ENCODE results near the gene ZNF764.

ZNF764 gene

GRCh38 chr16:30533146-30533522 is 25.0 kb downstream of the ZNF764 start:
- TF ChIP-seq CTCF (IDR thresholded peaks at IDR 0.05; ENCODE audit: low read depth, low read length, missing control alignments): no peak
- DNase-seq (ENCODE audit: low read depth): no peak
- H3K4me3 ChIP-seq (ENCODE audit: low read depth, low read length): no peak overlapping the region
- in situ Hi-C loops (cut with HindIII; ENCODE audit: low sequenced_read_pairs): no loop called here

- no peak for DNase-seq (ENCODE audit: low read depth)
- in situ Hi-C loops (cut with HindIII; ENCODE audit: low sequenced_read_pairs): no loop called here
- TF ChIP-seq CTCF (IDR thresholded peaks at IDR 0.05; ENCODE audit: low read depth, low read length, missing control alignments): no peak
- no peak overlapping the region for H3K4me3 ChIP-seq (ENCODE audit: low read depth, low read length)
Observed at GRCh38 chr16:30532285-30533145, 25.7 kb downstream of the ZNF764 start.

GRCh38 chr16:30530163-30531037 is 27.8 kb downstream of the ZNF764 start:
- no peak for DNase-seq (ENCODE audit: low read depth)
- TF ChIP-seq CTCF (IDR thresholded peaks at IDR 0.05; ENCODE audit: low read depth, low read length, missing control alignments): no peak
- no peak overlapping the region for H3K4me3 ChIP-seq (ENCODE audit: low read depth, low read length)
- in situ Hi-C loops (cut with HindIII; ENCODE audit: low sequenced_read_pairs): no loop called here

- in situ Hi-C loops (cut with HindIII; ENCODE audit: low sequenced_read_pairs): no loop called here
- TF ChIP-seq CTCF (IDR thresholded peaks at IDR 0.05; ENCODE audit: low read depth, low read length, missing control alignments): no peak
- H3K4me3 ChIP-seq (ENCODE audit: low read depth, low read length): no peak overlapping the region
- DNase-seq (ENCODE audit: low read depth): no peak
Observed at GRCh38 chr16:30528799-30529457, 29.2 kb downstream of the ZNF764 start.

GRCh38 chr16:30527635-30528178 is 30.5 kb downstream of the ZNF764 start:
- no peak for TF ChIP-seq CTCF (IDR thresholded peaks at IDR 0.05; ENCODE audit: low read depth, low read length, missing control alignments)
- in situ Hi-C loops (cut with HindIII; ENCODE audit: low sequenced_read_pairs): no loop called here
- H3K4me3 ChIP-seq (ENCODE audit: low read depth, low read length): peak overlapping the region; percentile 81
- DNase-seq (ENCODE audit: low read depth): no peak

Measured in astrocyte of the cerebellum (primary cell).